Mononuclear cell (primary cell): Measurements from ENCODE around the gene RIT2. TPM values are rescaled to one million over a fixed set of nuclear protein-coding genes. Genes with fewer than 3 reads are reported as not detected.

ENCODE experiments used
- H3K27me3 ChIP-seq: 2 replicates; pipeline ENCODE4 v1.6.0; 2011; ENCODE audit warnings: low read length, control low read depth; ENCODE audit not compliant: insufficient read depth
- H3K4me1 ChIP-seq: 2 replicates; pipeline ENCODE4 v1.5.1; 2011; ENCODE audit warnings: mild to moderate bottlenecking, low read length, control low read depth; ENCODE audit not compliant: insufficient read depth
- H3K4me3 ChIP-seq: 2 replicates; pipeline ENCODE4 v1.5.1; 2011; ENCODE audit warnings: mild to moderate bottlenecking, low read length, moderate library complexity
- H3K9me3 ChIP-seq: 2 replicates; pipeline ENCODE4 v1.5.1; 2011; ENCODE audit warnings: low read depth, mild to moderate bottlenecking, control low read depth, low read length
- total RNA-seq: library from RNA; depleted of rRNA; stranded (reverse); fragments of >200 nt; gene quantifications from one replicate; pipeline ENCODE4 v1.2.3, GENCODE V29; 2012

RIT2 gene
- total RNA-seq, 1 donor = not detected

- peaks cover 2% of the 10 kb centered on the region for H3K9me3 ChIP-seq
- no peaks in the 10 kb centered on the region for H3K27me3 ChIP-seq
- H3K4me3 ChIP-seq = no peak overlapping the region
- H3K4me1 ChIP-seq = no peaks in the 10 kb centered on the region
These were observed 54.2 kb downstream of the RIT2 start for GRCh38 chr18:43061318-43061717.

- Histone ChIP-seq H3K4me3 (no peak overlapping the region), H3K27me3 (no peaks in the 10 kb centered on the region), H3K9me3 (no peaks in the 10 kb centered on the region), H3K4me1 (no peaks in the 10 kb centered on the region)
These were observed 55.5 kb downstream of the RIT2 start for GRCh38 chr18:43060020-43060419.

DNA sequence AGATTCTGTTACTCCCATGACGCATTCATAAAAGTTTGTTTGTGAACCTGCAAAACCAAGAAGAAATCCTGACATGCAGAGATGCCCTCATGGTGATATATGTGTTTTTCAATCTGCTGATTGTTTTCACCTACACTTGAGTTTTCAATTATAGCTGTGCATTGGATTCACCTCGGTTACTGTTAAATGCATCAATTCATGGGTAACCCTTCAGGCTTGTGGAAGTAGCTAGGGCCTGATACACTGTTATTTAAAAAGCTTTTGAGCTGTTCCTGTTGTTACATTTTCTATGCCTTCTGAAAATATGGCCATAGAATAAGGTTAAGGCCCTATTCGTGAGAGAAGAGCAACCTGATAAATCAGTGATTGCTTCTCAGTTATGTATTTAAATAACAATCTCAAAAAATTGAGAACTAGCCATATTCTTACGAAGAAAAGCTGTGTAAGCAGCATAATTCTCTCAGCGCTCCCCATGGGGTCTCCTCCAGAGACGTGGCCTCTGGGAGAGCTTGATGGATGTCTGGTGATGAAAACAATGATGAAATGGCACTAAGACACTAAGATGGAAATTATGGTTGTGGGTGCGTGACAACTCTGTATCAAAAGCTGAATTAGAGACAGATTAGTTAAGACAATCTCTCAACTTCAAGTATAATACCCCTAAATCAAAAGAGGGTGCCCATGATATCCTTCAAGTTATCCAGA, 60.5 kb downstream of the RIT2 start:
- H3K4me1 ChIP-seq = no peaks in the 10 kb centered on the region
- H3K4me3 ChIP-seq = no peak overlapping the region
- no peaks in the 10 kb centered on the region for H3K27me3 ChIP-seq
- H3K9me3 ChIP-seq = no peaks in the 10 kb centered on the region

DNA sequence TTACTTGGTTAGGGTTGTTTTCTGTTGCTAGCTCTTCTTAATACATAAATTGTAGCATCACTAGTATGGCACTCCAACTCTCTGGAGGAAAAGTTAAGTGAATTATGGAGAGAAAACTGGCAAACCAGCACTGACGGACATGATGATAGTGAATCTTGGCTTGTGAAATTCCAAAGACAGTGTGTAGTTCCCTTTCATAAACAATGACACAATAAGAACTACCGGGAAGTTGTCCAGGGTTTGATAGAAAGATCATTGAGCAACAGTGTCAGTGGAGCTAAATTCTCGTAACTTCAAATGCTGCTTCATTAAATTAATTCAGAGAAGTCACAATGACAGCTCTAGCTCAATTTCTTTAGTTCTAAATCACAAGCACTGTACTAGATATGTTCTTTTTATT, 66.5 kb downstream of the RIT2 start:
- no peaks in the 10 kb centered on the region for H3K9me3 ChIP-seq
- H3K4me3 ChIP-seq = no peak overlapping the region
- H3K4me1 ChIP-seq = no peaks in the 10 kb centered on the region
- no peaks in the 10 kb centered on the region for H3K27me3 ChIP-seq

- Histone ChIP-seq H3K4me3 (no peak overlapping the region), H3K27me3 (no peaks in the 10 kb centered on the region), H3K4me1 (no peaks in the 10 kb centered on the region), H3K9me3 (no peaks in the 10 kb centered on the region)
These were observed 69.2 kb downstream of the RIT2 start for GRCh38 chr18:43046322-43046721.

GRCh38 chr18:43043626-43044025, 71.9 kb downstream of the RIT2 start:
- no peak overlapping the region for H3K4me3 ChIP-seq
- H3K4me1 ChIP-seq = no peaks in the 10 kb centered on the region
- H3K27me3 ChIP-seq = no peaks in the 10 kb centered on the region
- H3K9me3 ChIP-seq = no peaks in the 10 kb centered on the region

DNA sequence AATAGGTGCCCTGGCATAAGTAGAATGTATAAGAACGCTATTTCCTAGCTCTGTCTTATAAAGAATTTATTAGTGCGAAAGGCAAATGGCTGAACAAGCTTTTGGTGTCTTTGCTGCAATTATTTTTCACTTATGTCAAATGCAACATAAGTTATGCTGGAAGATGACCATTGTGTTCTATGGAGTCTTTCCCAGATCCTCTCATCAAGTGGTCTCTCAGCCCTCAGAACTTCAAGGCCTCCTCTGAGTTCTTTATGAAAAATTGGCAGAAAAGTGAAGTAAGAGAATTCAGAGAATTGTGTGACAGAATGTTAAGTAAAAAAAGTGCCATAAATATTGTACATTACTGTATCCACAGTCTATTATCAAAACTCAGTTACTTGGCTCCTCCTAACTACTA, 75.2 kb downstream of the RIT2 start:
- Histone ChIP-seq H3K4me1 (no peaks in the 10 kb centered on the region), H3K4me3 (no peak overlapping the region), H3K9me3 (no peaks in the 10 kb centered on the region), H3K27me3 (no peaks in the 10 kb centered on the region)

- Histone ChIP-seq H3K9me3 (no peaks in the 10 kb centered on the region), H3K4me3 (no peak overlapping the region), H3K27me3 (no peaks in the 10 kb centered on the region)
These were observed 80.6 kb downstream of the RIT2 start for GRCh38 chr18:43034683-43035500.

GRCh38 chr18:43031169-43031568, 84.3 kb downstream of the RIT2 start:
- Histone ChIP-seq H3K4me1 (no peaks in the 10 kb centered on the region), H3K27me3 (no peaks in the 10 kb centered on the region), H3K9me3 (no peaks in the 10 kb centered on the region), H3K4me3 (no peak overlapping the region)

More at GRCh38 chr18:43034683-43035500, 80.6 kb downstream of the RIT2 start:
- H3K4me1 ChIP-seq = no peaks in the 10 kb centered on the region

DNA sequence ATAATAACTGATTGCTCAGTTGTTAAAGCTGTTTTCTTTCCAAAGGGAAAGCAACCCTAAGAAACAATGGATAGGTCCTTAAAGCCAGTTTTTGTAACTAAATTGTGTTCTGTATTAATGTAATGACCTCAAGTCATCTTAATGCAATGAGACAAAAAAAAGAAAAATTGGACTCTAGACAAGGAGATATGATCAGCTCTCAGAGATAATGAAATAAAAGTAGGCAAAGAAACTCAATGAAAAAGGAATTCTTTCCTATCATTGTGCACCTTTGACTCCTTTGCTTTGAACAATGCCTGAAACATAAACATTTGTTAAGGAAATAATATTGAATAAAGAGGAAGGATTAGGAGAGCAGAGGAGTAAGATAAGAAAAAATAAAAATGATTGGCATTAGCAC, 86.1 kb downstream of the RIT2 start:
- Histone ChIP-seq H3K4me3 (no peak overlapping the region), H3K4me1 (no peaks in the 10 kb centered on the region), H3K27me3 (no peaks in the 10 kb centered on the region), H3K9me3 (no peaks in the 10 kb centered on the region)

DNA sequence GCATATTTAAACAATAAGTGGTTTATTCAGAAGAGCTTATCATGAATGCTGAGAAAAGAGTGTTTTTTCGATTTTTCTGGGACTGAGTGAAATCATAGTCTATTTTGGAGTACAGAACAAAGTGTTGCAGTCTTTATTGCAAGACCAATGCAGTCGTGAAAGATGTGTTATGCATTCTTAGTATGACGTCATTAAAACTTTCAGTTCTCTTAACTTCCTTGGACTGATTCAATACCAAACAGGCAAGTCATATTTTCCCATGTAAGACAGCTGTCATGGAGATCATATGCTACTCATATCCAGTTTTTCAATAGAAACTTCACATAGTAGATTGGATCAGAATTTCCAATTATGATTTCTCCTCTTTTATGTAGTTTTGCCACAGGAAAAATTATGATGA, 92.6 kb downstream of the RIT2 start:
- no peaks in the 10 kb centered on the region for H3K4me1 ChIP-seq
- no peak overlapping the region for H3K4me3 ChIP-seq
- H3K9me3 ChIP-seq = no peaks in the 10 kb centered on the region
- no peaks in the 10 kb centered on the region for H3K27me3 ChIP-seq

GRCh38 chr18:43017622-43018021, 97.9 kb downstream of the RIT2 start:
- H3K9me3 ChIP-seq = no peaks in the 10 kb centered on the region
- H3K27me3 ChIP-seq = no peaks in the 10 kb centered on the region
- no peaks in the 10 kb centered on the region for H3K4me1 ChIP-seq
- H3K4me3 ChIP-seq = no peak overlapping the region

DNA sequence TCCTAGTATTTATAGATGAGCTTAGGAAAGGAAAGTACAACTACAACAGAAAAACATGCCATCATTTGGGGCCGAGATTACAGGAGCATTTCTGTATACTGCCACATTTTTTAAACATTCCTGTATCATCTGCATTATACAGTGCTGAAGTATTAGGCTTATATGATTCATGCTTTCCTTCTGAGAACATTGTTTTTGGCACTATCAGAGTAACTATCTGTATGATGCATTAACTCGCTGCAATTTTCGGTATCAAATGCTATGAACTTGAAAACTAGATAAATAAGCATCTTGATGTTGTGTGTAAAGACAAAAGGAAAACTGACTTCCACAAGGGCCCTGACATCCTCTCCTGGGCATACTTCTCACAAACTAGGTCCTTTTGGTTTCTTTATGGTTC, 102.0 kb downstream of the RIT2 start:
- no peaks in the 10 kb centered on the region for H3K27me3 ChIP-seq
- H3K9me3 ChIP-seq = no peaks in the 10 kb centered on the region
- H3K4me3 ChIP-seq = no peak overlapping the region
- no peaks in the 10 kb centered on the region for H3K4me1 ChIP-seq

- no peaks in the 10 kb centered on the region for H3K27me3 ChIP-seq
- no peak overlapping the region for H3K4me3 ChIP-seq
- H3K4me1 ChIP-seq = no peaks in the 10 kb centered on the region
- H3K9me3 ChIP-seq = no peaks in the 10 kb centered on the region
These were observed 102.5 kb downstream of the RIT2 start for GRCh38 chr18:43012951-43013350.

- no peaks in the 10 kb centered on the region for H3K27me3 ChIP-seq
- H3K4me1 ChIP-seq = no peaks in the 10 kb centered on the region
- H3K4me3 ChIP-seq = no peak overlapping the region
These were observed 104.9 kb downstream of the RIT2 start for GRCh38 chr18:43010611-43011010.

DNA sequence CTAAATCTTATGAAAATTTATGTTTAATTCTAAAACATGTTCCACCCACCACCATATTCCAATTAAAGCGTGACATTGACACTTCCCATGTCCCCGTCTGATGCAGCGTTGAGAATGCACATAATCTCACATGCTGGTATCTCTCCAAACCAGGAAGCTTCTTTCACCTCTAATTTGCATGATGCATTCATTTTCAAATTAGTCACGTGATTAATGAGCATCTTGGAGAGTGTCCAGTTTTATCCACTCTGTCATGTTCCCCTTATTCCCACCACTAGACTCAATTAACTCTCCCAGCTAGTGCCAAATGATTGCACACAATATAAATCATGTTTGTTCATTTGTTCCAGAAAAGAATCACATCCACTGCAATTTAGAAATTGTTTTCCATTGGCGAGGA, 105.8 kb downstream of the RIT2 start:
- H3K4me3 ChIP-seq = no peak overlapping the region
- no peaks in the 10 kb centered on the region for H3K9me3 ChIP-seq
- no peaks in the 10 kb centered on the region for H3K27me3 ChIP-seq
- no peaks in the 10 kb centered on the region for H3K4me1 ChIP-seq

More at GRCh38 chr18:43010611-43011010, 104.9 kb downstream of the RIT2 start:
- H3K9me3 ChIP-seq = no peaks in the 10 kb centered on the region
